ENCODE measurements around the gene PCDH15. TPM values are rescaled to one million over a fixed set of nuclear protein-coding genes. Genes with fewer than 3 reads are reported as not detected.

The PCDH15 gene
- total and polyA plus RNA-seq, 2 of the 13 experiments (the other 11 are each of a cell fraction or from before 2014, with no cell fraction given): not detected

DNA sequence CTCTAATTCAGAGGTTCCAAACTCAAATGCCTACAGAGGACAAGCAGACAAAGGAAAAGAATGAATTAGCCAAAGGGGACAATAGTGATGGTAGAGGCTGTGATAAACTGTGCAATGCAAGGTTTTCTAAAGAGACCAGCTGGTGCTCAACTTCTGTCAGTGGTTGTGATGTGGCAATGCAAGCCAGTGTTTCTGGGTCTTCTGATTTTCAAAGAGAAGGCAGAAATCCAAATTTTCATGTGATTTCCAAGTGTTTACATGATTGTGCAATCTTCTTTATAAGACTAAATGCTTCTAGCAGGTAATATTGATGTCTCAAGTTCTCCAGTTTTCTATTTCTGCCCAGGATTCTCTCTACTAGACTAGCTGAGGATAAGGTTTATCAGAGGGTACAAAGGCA, 135.9 kb downstream of the PCDH15 start:
- H3K4me1 ChIP-seq (ENCODE audit: insufficient read depth, low read length): no peaks in the 10 kb centered on the region
- BruUV-seq (replicated peaks): no TSS peak
- CTCF ChIA-PET (ENCODE audit: low intra/inter-chr PET ratio, low total read pairs): no interaction called here
- no peak overlapping the region for H3K9ac ChIP-seq (ENCODE audit: insufficient read depth, low read depth, low read length)
- H3K36me3 ChIP-seq (replicated peaks in 1 of 2; ENCODE audit: control insufficient read depth in 1 of 2, insufficient read depth in 2 of 2, low read length in 2 of 2): no peaks in the 10 kb centered on the region
- H3K27me3 ChIP-seq (ENCODE audit: control insufficient read depth in 1 of 2, insufficient read depth in 2 of 2, low read length in 2 of 2): no peaks in the 10 kb centered on the region
- H3K9me3 ChIP-seq (ENCODE audit: low read length): no peaks in the 10 kb centered on the region
- H3K4me2 ChIP-seq (ENCODE audit: low read depth, low read length): no peak overlapping the region
- H2AFZ ChIP-seq (ENCODE audit: low read length): no peak overlapping the region
- no peak for DNase-seq (ENCODE audit: low spot score)
- in situ Hi-C loops (cut with HindIII; ENCODE audit: extremely low pct_ligation_motif_present, low pct_unique_long_range_greater_than_20kb) (no loop called here), intact Hi-C loops (cut with micrococcal nuclease; ENCODE audit: unreplicated experiment) (no loop called here)
- no peak overlapping the region for H3K4me3 ChIP-seq (replicated peaks in 1 of 3; ENCODE audit: insufficient read depth in 1 of 3, low read depth in 2 of 3, low read length in 3 of 3)
- no peak overlapping the region for H3K27ac ChIP-seq (ENCODE audit: extremely low read length, insufficient read depth, low read length)
- TF ChIP-seq CEBPB (IDR thresholded peaks at IDR 0.05; ENCODE audit: borderline replicate concordance, low read depth, low read length) (peak; percentile 64; the same call in 1 of the 2 replicates), NFE2 (CRISPR knock-in tag; IDR thresholded peaks at IDR 0.05) (no peak), ARNT2 (CRISPR knock-in tag; IDR thresholded peaks at IDR 0.05; ENCODE audit: low read depth) (no peak), RBFOX2 (IDR thresholded peaks at IDR 0.05; ENCODE audit: low read depth, low read length) (no peak)
- TF ChIP-seq, protein P1, sequence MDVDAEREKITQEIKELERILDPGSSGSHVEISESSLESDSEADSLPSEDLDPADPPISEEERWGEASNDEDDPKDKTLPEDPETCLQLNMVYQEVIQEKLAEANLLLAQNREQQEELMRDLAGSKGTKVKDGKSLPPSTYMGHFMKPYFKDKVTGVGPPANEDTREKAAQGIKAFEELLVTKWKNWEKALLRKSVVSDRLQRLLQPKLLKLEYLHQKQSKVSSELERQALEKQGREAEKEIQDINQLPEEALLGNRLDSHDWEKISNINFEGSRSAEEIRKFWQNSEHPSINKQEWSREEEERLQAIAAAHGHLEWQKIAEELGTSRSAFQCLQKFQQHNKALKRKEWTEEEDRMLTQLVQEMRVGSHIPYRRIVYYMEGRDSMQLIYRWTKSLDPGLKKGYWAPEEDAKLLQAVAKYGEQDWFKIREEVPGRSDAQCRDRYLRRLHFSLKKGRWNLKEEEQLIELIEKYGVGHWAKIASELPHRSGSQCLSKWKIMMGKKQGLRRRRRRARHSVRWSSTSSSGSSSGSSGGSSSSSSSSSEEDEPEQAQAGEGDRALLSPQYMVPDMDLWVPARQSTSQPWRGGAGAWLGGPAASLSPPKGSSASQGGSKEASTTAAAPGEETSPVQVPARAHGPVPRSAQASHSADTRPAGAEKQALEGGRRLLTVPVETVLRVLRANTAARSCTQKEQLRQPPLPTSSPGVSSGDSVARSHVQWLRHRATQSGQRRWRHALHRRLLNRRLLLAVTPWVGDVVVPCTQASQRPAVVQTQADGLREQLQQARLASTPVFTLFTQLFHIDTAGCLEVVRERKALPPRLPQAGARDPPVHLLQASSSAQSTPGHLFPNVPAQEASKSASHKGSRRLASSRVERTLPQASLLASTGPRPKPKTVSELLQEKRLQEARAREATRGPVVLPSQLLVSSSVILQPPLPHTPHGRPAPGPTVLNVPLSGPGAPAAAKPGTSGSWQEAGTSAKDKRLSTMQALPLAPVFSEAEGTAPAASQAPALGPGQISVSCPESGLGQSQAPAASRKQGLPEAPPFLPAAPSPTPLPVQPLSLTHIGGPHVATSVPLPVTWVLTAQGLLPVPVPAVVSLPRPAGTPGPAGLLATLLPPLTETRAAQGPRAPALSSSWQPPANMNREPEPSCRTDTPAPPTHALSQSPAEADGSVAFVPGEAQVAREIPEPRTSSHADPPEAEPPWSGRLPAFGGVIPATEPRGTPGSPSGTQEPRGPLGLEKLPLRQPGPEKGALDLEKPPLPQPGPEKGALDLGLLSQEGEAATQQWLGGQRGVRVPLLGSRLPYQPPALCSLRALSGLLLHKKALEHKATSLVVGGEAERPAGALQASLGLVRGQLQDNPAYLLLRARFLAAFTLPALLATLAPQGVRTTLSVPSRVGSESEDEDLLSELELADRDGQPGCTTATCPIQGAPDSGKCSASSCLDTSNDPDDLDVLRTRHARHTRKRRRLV (CRISPR knock-in tag; IDR thresholded peaks at IDR 0.05): no peak
- TF ChIP-seq, protein P2, sequence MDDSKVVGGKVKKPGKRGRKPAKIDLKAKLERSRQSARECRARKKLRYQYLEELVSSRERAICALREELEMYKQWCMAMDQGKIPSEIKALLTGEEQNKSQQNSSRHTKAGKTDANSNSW (CRISPR knock-in tag; IDR thresholded peaks at IDR 0.05; ENCODE audit: borderline replicate concordance): no peak
- no peaks in the 10 kb centered on the region for H3K79me2 ChIP-seq (ENCODE audit: insufficient read depth, low read length)
- FAIRE-seq: no peak
- POLR2A ChIA-PET: no interaction called here
- no peaks in the 10 kb centered on the region for H4K20me1 ChIP-seq (ENCODE audit: insufficient read depth, low read length)
- no peak for ATAC-seq

Data from HepG2 (cell line).